G401.6 (cell line): ENCODE data around the gene GLYAT.
"Not testable (repeated sequence)": the region's sequence is repeated elsewhere in the genome, so short reads cannot be mapped to it uniquely, and the experiment has no call there.

ENCODE experiments used
- FAIRE-seq: peaks from 2 replicates; lab custom pipeline; 2012; peaks lifted over from hg19 to GRCh38; lab: Jason Lieb, UNC

The GLYAT gene

GRCh38 chr11:58742981-58743880, 11.5 kb upstream of the GLYAT start:
- no peak for FAIRE-seq

- no peak for FAIRE-seq
Observed at GRCh38 chr11:58742140-58742539, 10.4 kb upstream of the GLYAT start.

GRCh38 chr11:58741127-58741526, 9.4 kb upstream of the GLYAT start:
- no peak for FAIRE-seq

- FAIRE-seq, result no peak
Observed at GRCh38 chr11:58740447-58740846, 8.7 kb upstream of the GLYAT start.

- FAIRE-seq, result no peak
Observed at GRCh38 chr11:58739725-58740430, 8.1 kb upstream of the GLYAT start.

DNA sequence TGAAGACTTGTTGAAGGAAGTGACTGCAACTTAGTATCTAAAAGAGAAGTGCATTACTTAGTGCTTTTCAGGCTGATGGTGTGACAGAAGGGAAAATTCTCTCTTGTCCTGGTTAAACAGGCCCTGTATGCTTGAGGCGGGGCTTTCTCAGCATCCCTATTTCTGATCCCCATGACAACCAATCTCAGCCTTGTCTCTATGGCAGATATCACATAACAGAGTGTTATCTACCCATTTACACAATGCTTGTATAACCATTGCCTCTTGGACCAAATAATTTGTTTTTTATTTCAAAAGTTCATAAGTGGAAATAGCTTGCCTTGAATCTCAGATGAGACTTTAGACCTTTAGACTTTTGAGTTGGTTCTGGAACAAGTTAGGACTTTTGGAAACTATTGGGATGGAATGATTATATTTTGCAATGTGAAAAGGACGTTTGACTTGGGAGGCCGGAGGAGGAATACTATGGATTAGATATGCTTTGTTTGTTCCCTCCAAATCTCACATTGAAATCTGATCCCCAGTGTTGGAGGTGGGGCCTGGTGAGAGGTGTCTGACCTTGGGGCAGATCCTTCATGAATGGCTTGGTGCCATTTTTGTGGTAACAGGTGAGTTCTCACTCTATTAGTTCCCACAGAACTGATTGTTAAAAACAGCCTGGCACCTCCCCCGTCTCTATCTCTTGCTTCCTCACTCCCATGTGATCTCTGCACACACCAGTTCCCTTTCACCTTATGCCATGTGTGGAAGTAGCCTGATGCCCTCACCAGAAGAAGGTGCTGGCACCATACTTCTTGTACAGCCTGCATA, 3.1 kb upstream of the GLYAT start:
- no peak for FAIRE-seq

- no peak for FAIRE-seq
Observed at GRCh38 chr11:58730507-58731089, 1.1 kb downstream of the GLYAT start.

- no peak for FAIRE-seq
Observed at GRCh38 chr11:58727415-58727797, 4.3 kb downstream of the GLYAT start.

GRCh38 chr11:58726737-58727414, 4.9 kb downstream of the GLYAT start:
- no peak for FAIRE-seq

- no peak for FAIRE-seq
Observed at GRCh38 chr11:58719406-58720117, 12.2 kb downstream of the GLYAT start.

- FAIRE-seq, result no peak
Observed at GRCh38 chr11:58712531-58712930, 19.2 kb downstream of the GLYAT start.

DNA sequence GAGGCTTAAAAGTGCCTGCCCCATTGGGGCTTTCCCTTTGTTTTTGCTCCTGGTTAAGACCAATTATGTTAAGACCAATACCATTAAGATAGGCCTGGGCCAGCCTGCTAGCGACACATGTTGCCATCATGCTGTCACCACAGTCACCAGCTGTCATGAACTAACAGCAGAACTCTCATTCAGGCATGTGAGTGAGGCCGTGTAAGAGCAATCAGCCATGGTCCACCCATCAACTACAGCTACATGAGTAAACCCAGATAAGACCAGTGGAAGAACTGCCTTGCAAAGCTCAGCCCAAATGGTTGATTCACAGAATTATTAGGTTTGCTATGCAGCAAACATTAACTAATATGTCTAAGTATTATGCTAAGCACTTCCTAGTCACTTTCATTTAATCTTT, 19.9 kb downstream of the GLYAT start:
- no peak for FAIRE-seq

DNA sequence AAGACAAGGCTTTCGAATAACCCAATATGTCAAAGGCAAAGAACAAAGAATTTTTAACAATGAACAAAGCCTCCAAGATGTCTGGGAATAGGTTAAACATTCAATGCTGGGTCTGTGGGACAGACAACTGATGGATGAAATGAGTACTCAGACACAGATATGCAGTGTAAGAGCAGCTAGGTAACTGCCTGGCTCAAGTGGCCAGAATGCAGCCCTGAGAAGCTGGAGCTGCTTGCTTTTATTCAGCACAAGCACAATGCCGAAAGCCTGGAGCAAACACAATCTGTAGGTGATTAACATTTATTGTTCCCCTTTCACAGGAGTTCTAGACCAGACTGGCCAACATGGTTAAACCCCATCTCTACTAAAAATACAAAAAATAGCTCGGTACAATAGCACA, 24.0 kb downstream of the GLYAT start:
- FAIRE-seq, result no peak

GRCh38 chr11:58696825-58697224, 34.9 kb downstream of the GLYAT start:
- not testable (repeated sequence) for FAIRE-seq

- no peak for FAIRE-seq
Observed at GRCh38 chr11:58693026-58693425, 38.7 kb downstream of the GLYAT start.

DNA sequence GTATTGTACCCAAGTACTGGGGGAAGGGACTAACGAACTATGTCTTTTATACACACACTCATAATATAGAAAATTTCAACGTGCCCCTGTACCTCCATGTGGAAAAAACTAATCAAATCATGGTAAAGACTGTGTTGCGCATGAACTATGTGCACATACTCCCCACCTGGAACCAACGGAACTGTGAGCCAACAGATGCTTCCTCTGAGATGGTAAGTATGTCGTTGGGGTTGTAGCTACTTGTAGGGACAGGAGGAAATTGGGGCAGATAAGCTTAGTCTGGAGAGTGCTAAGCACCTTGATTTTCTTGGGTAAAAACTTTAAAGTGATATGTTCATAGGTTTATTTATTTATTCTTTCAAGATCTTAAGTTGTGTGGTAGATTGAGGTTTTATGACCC, 40.1 kb downstream of the GLYAT start:
- no peak for FAIRE-seq

DNA sequence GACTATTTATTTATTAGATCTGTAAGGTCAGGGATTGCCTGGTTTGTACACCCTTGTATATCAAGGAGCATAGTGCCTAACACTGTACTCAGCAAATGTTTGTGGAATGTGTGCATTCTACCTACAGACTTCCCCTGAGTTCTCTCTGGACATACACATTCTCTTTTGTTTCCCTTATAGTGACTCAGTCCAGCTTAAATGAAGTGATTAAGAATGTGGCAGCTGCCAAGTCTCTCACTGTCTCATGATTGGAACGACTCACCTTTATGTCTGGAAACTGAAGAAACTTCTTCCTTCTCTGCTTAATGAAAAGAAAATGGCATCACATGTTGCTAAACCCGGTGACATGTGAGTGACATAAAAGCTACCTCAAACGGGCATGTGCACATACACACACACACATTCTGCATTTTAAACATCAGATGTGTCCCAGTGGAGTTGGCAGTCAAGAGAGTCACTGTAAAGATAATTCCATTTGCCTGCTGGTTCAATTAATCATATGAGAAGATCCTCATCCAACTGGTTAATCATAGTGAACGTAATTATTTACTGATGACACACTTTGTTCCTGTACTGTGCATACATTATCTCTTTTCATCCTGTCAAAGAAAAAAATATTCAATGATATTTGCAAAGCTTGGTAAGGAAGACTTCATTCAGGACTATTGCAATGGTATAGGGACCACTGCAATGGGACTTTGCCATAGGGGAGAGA, 42.8 kb downstream of the GLYAT start:
- no peak for FAIRE-seq

DNA sequence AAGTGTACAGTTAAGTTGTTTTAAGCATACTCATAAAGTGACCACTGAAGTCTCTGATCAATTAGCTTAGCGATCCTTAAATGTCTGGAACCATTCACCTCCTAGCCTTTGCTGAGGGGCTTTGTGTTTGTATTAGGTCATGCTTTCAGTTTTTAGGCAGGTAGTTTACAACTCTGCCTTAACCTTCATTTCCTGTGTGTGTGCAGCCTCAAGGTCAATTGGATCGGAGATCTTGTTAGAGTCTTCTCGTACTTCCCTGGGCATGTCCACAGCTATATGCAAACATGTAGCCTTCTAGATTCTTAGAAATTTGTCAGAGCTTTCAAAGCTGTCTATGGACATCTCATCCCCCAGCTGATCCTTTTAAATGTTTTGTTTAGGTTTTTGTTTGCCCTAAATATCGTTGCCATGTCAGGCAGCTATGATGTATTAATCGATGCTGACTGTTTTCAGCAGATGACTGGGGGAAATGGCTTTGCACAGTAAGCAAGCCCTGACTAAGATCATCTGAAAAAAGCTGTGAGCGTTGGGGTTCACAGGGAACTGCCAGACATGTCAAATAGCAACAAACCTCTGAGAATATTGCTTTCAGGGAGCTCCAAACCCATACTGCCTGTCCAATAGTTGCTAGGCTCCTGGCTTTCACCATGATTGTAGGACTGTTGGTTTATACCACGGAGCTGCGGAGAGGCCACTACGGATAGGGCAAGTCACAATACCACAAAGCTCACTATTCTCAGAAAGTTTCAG, 45.6 kb downstream of the GLYAT start:
- no peak for FAIRE-seq

DNA sequence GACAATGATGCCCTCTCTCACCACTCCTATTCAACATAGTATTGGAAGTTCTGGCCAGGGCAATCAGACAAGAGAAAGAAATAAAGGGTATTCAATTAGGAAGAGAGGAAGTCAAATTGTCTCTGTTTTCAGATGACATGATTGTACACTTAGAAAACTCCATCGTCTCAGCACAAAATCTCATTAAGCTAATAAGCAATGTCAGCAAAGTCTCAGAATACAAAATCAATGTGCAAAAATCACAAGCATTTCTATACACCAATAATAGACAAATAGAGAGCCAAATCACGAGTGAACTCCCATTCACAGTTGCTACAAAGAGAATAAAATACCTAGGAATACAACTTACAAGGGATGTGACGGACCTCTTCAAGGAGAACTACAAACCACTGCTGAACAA, 49.1 kb downstream of the GLYAT start:
- FAIRE-seq, result not testable (repeated sequence)

DNA sequence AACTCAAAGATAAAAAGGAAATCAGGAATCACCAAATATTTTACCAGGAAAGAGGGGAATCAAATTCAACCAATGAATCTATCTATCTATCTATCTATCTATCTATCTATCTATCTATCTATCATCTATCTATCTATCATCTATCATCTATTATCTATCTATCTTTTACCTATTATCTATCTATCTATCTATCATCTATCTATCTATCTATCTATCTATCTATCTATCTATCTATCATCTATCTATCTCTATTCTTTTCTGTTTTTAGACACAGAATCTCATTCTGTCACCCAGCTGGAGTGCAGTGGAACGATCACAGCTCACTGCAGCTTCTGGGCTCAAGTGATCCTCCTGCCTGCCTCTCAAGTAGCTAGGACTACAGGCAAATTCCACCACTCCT, 54.2 kb downstream of the GLYAT start:
- not testable (repeated sequence) for FAIRE-seq
